Panc1 (cell line): Measurements from ENCODE around the gene TLCD2. TPM values are rescaled to one million over a fixed set of nuclear protein-coding genes. Genes with fewer than 3 reads are reported as not detected.

Source experiments
- ATAC-seq: fragments of 200-7000 bp; cut with Tn5 transposase; 2 replicates; pipeline ENCODE4 v1.9.1; 2020; ENCODE audit warnings: mild to moderate bottlenecking, moderate library complexity
- BruUV-seq: library from RNA; stranded (reverse); fragments of 400-500 nt; replicated peaks from 2 replicates; lab custom pipeline; 2021; lab: Mats Ljungman, UMichigan
- CTCF ChIA-PET: fragments of 300-600 bp; sonication (Branson Sonifier 250); formaldehyde crosslinking; loops from one replicate; lab custom pipeline; 2022; ENCODE audit warnings: antibody characterized with exemption; lab: Charles Lee
- POLR2A ChIA-PET: fragments of 300-600 bp; sonication (Branson Sonifier 250); formaldehyde crosslinking; loops from one replicate; lab custom pipeline; 2022; ENCODE audit warnings: antibody characterized with exemption; lab: Charles Lee
- DNase-seq: peaks from one replicate; pipeline ENCODE4 v3.0.0-alpha.2; 2010; ENCODE audit warnings: low read depth, low spot score
- H3K27ac ChIP-seq: 2 replicates; pipeline ENCODE4 v1.5.1; 2011; ENCODE audit warnings: mild to moderate bottlenecking, low read length, inconsistent platforms
- H3K27me3 ChIP-seq: fragments of 200-500 bp; sonication (Bioruptor generic); 2 replicates; pipeline ENCODE4 v1.6.0; 2014; ENCODE audit warnings: low read length, inconsistent platforms; ENCODE audit not compliant: control insufficient read depth, insufficient read depth
- H3K36me3 ChIP-seq: fragments of 200-500 bp; sonication (Bioruptor generic); 2 replicates; pipeline ENCODE4 v1.5.1; 2014; ENCODE audit warnings: inconsistent platforms, mild to moderate bottlenecking, low read length, moderate library complexity; ENCODE audit not compliant: control insufficient read depth, insufficient read depth
- H3K4me1 ChIP-seq: 2 replicates; pipeline ENCODE4 v1.5.1; 2011; ENCODE audit warnings: inconsistent platforms, mild to moderate bottlenecking, low read length, moderate library complexity; ENCODE audit not compliant: control insufficient read depth, insufficient read depth
- H3K4me3 ChIP-seq, 2 experiments: 2 replicates each; pipeline ENCODE4 v1.5.1; 2011 to 2012; ENCODE audit warnings: low read depth in 2 of 2, low read length in 2 of 2, mild to moderate bottlenecking in 2 of 2, inconsistent platforms in 1 of 2, moderate library complexity in 1 of 2
- H3K9me3 ChIP-seq: fragments of 200-500 bp; sonication (Bioruptor generic); 2 replicates; pipeline ENCODE4 v1.5.1; 2014; ENCODE audit warnings: low read depth, mild to moderate bottlenecking, inconsistent platforms, low read length, moderate library complexity; ENCODE audit not compliant: control insufficient read depth, insufficient read depth
- CTCF ChIP-seq: fragments of 450-650 bp; IDR thresholded peaks from 2 replicates; pipeline ENCODE4 v1.5.1; 2017; ENCODE audit warnings: mild to moderate bottlenecking
- POLR2AphosphoS5 ChIP-seq: IDR thresholded peaks from 2 replicates; pipeline ENCODE4 v1.6.1; 2012; ENCODE audit warnings: mild to moderate bottlenecking, low read depth, low read length, moderate library complexity
- REST ChIP-seq, 2 experiments: IDR thresholded peaks; 2 replicates each; pipeline ENCODE4 v1.6.1; 2011 to 2012; ENCODE audit warnings: low read depth in 2 of 2, control low read depth in 1 of 2, low read length in 1 of 2, mild to moderate bottlenecking in 1 of 2, moderate library complexity in 1 of 2; ENCODE audit not compliant: insufficient read depth in 1 of 2
- SIN3A ChIP-seq: IDR thresholded peaks from 2 replicates; pipeline ENCODE4 v1.6.1; 2012; ENCODE audit warnings: low read depth, mild to moderate bottlenecking, low read length, moderate library complexity, borderline replicate concordance; ENCODE audit not compliant: insufficient read depth
- TCF7L2 ChIP-seq: IDR thresholded peaks from 2 replicates; pipeline ENCODE4 v1.6.1; 2011; ENCODE audit warnings: mild to moderate bottlenecking, low read depth, low read length, inconsistent platforms
- in situ Hi-C: cut with HindIII; loops from 2 replicates; pipeline ENCODE4 v1.10.0; 2016; ENCODE audit warnings: low sequenced_read_pairs, low pct_unique_long_range_greater_than_20kb
- intact Hi-C: fragments of 100-400 bp; cut with micrococcal nuclease; formaldehyde crosslinking; loops from one replicate; pipeline ENCODE4 v1.10.0; 2022; ENCODE audit not compliant: unreplicated experiment
- total RNA-seq: library from RNA; stranded (reverse); gene quantifications from one replicate; pipeline ENCODE4 v1.2.1, GENCODE V29; 2021; ENCODE audit not compliant: unreplicated experiment

TLCD2 gene
- total RNA-seq, 1 experiment from 2014 or later = 7.0 TPM

DNA sequence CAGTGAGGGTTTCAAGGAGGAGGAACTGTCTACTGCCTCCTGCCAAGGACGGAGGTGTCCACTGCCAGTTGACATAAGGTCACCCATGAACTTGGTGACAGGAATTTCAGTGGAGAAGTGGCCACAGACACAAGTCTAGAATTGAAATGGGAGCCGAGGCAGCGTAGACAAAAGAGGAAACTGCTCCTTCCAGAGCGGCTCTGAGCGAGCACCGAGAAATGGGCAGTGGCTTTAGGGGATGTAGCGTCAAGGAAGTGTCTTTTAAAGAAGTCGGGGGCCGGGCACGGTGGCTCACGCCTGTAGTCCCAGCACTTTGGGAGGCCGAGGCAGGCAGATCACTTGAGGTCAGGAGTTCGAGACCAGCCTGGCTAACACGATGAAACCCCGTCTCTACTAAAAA is 48.6 kb upstream of the TLCD2 start:
- in situ Hi-C loops = no loop called here
- ATAC-seq (no peak), DNase-seq (no peak)
- TF ChIP-seq CTCF (no peak), SIN3A (no peak), REST (IDR thresholded peaks at IDR 0.05; ENCODE audit: insufficient read depth in 1 of 2, low read depth in 2 of 2, low read length in 1 of 2) (no peak), POLR2AphosphoS5 (no peak), TCF7L2 (no peak)
- intact Hi-C loops = no loop called here
- Histone ChIP-seq H3K4me3 (no peak overlapping the region), H3K9me3 (no peaks in the 10 kb centered on the region), H3K27ac (no peak overlapping the region), H3K4me1 (peaks cover 9% of the 10 kb centered on the region), H3K27me3 (no peaks in the 10 kb centered on the region), H3K36me3 (no peaks in the 10 kb centered on the region)
- ChIA-PET POLR2A (no interaction called here), CTCF (no interaction called here)
- no TSS peak for BruUV-seq

DNA sequence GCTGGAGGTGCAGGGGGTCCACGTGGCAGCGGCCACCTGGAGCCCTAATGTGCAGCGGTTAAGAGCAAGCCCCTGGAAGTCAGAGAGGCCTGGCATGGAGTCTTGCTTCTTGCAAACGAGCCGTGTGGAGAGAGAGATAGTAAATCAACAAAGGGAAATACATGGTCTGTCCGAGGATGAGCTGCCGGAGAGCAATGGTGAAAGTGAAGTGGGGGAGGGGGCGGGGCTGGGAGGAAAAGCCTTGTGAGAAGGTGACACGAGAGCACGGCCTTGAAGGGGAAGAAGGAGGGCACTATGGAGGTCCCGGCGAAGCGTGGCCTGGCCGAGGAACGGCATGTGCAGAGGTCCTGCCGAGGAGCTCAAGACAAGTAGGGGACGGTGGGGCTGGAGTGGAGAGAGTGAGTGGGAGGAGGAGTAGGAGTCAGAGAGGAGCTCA is 45.7 kb upstream of the TLCD2 start:
- ChIA-PET POLR2A (no interaction called here), CTCF (interaction anchor here (0.5 kb wide), 1 partner anchor 13 kb away, joined by 4 read pairs; no protein-coding TSS in a partner anchor)
- Histone ChIP-seq H3K27me3 (no peaks in the 10 kb centered on the region), H3K4me1 (peaks cover 5% of the 10 kb centered on the region; the same call in 1 of the 2 replicates), H3K4me3 (no peak overlapping the region), H3K36me3 (no peaks in the 10 kb centered on the region), H3K27ac (no peak overlapping the region), H3K9me3 (no peaks in the 10 kb centered on the region)
- DNase-seq (no peak), ATAC-seq (no peak)
- TF ChIP-seq SIN3A (no peak), TCF7L2 (no peak), REST (IDR thresholded peaks at IDR 0.05; ENCODE audit: insufficient read depth in 1 of 2, low read depth in 2 of 2, low read length in 1 of 2) (no peak), CTCF (no peak), POLR2AphosphoS5 (no peak)
- BruUV-seq = no TSS peak
- in situ Hi-C loops (no loop called here), intact Hi-C loops (no loop called here)
